T-helper 2 cell treated with Interferon-gamma antibody and Interleukin-4, amounts not matched to agents 5 μg/mL and 100 μg/mL, for 36 hours (primary cell): ENCODE results near the gene HERPUD2.
A peak's percentile ranks its signal among the peaks of the same experiment; 100 is the strongest.
"Not testable (repeated sequence)": the region's sequence is repeated elsewhere in the genome, so short reads cannot be mapped to it uniquely, and the experiment has no call there.

Experiments used
- DNase-seq: peaks from one replicate; pipeline ENCODE4 v3.0.0; 2021; ENCODE audit warnings: low spot score
- H3K27ac Mint-ChIP-seq: one replicate; pipeline ENCODE4 v1.8.0; 2021; ENCODE audit warnings: mild to moderate bottlenecking, mixed read lengths
- H3K27me3 Mint-ChIP-seq: one replicate; pipeline ENCODE4 v1.8.0; 2021; ENCODE audit warnings: low read depth, mixed read lengths
- H3K36me3 Mint-ChIP-seq: one replicate; pipeline ENCODE4 v1.8.0; 2021; ENCODE audit warnings: low read depth, mixed read lengths
- H3K4me1 Mint-ChIP-seq: one replicate; pipeline ENCODE4 v1.8.0; 2021; ENCODE audit warnings: low read depth, mixed read lengths
- H3K4me3 Mint-ChIP-seq: one replicate; pipeline ENCODE4 v1.8.0; 2022; ENCODE audit warnings: mild to moderate bottlenecking, moderate library complexity, mixed read lengths
- H3K9me3 Mint-ChIP-seq: one replicate; pipeline ENCODE4 v1.8.0; 2021; ENCODE audit warnings: mixed read lengths

The HERPUD2 gene

GRCh38 chr7:35596061-35596460 lies 98.9 kb downstream of the HERPUD2 start:
- no peak for DNase-seq
- Mint-ChIP-seq H3K27ac (no peak overlapping the region), H3K9me3 (no peaks in the 10 kb centered on the region), H3K4me3 (no peak overlapping the region), H3K27me3 (peaks cover 4% of the 10 kb centered on the region), H3K36me3 (no peaks in the 10 kb centered on the region), H3K4me1 (no peaks in the 10 kb centered on the region)

- peak; percentile 6 for DNase-seq
- H3K4me1 Mint-ChIP-seq = no peaks in the 10 kb centered on the region
- H3K36me3 Mint-ChIP-seq = no peaks in the 10 kb centered on the region
- no peak overlapping the region for H3K4me3 Mint-ChIP-seq
- H3K27me3 Mint-ChIP-seq = peaks cover 4% of the 10 kb centered on the region
- H3K9me3 Mint-ChIP-seq = no peaks in the 10 kb centered on the region
- H3K27ac Mint-ChIP-seq = no peak overlapping the region
These were observed 101.0 kb downstream of the HERPUD2 start for GRCh38 chr7:35593899-35594298.

GRCh38 chr7:35588647-35589046 lies 106.3 kb downstream of the HERPUD2 start:
- Mint-ChIP-seq H3K36me3 (no peaks in the 10 kb centered on the region), H3K9me3 (no peaks in the 10 kb centered on the region), H3K27ac (no peak overlapping the region), H3K27me3 (peaks cover 2% of the 10 kb centered on the region), H3K4me3 (no peak overlapping the region), H3K4me1 (no peaks in the 10 kb centered on the region)
- no peak for DNase-seq

GRCh38 chr7:35584990-35585389 lies 109.9 kb downstream of the HERPUD2 start:
- H3K4me1 Mint-ChIP-seq = no peaks in the 10 kb centered on the region
- H3K36me3 Mint-ChIP-seq = no peaks in the 10 kb centered on the region
- no peaks in the 10 kb centered on the region for H3K9me3 Mint-ChIP-seq
- peaks cover 8% of the 10 kb centered on the region for H3K27me3 Mint-ChIP-seq
- H3K4me3 Mint-ChIP-seq = no peak overlapping the region
- H3K27ac Mint-ChIP-seq = no peak overlapping the region
- DNase-seq = no peak

GRCh38 chr7:35584533-35584932 lies 110.4 kb downstream of the HERPUD2 start:
- not testable (repeated sequence) for DNase-seq, H3K4me1 Mint-ChIP-seq, H3K27ac Mint-ChIP-seq, H3K4me3 Mint-ChIP-seq, H3K9me3 Mint-ChIP-seq, H3K27me3 Mint-ChIP-seq, H3K36me3 Mint-ChIP-seq
